ENCODE results near the gene ELP5.

The ELP5 gene

DNA sequence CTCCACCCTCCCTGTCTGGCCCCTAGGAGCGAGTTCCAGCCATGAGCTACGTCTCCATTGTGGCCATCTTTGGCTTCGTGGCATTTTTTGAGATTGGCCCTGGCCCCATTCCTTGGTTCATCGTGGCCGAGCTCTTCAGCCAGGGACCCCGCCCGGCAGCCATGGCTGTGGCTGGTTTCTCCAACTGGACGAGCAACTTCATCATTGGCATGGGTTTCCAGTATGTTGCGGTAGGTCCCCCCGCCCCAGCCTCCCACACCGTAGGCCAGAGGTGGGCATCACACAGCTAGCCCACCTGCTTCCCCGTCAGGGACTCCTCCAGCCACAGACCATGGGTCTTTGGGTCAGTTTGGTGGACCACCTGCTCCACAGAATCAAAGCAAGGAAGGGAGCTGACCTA is 33.7 kb downstream of the ELP5 start:
- Histone ChIP-seq H3K4me3 (ENCODE audit: severe bottlenecking) (no peak overlapping the region), H3K4me1 (ENCODE audit: insufficient read depth, poor library complexity, severe bottlenecking) (no peaks in the 10 kb centered on the region), H3K27me3 (ENCODE audit: insufficient read depth, poor library complexity, severe bottlenecking) (no peaks in the 10 kb centered on the region), H3K27ac (ENCODE audit: poor library complexity, severe bottlenecking) (no peak overlapping the region), H3K9me3 (ENCODE audit: severe bottlenecking) (no peaks in the 10 kb centered on the region), H3K36me3 (ENCODE audit: low read depth) (no peaks in the 10 kb centered on the region)
- ATAC-seq (ENCODE audit: low read depth) (no peak), DNase-seq (ENCODE audit: low spot score) (no peak)
- TF ChIP-seq, protein P1, sequence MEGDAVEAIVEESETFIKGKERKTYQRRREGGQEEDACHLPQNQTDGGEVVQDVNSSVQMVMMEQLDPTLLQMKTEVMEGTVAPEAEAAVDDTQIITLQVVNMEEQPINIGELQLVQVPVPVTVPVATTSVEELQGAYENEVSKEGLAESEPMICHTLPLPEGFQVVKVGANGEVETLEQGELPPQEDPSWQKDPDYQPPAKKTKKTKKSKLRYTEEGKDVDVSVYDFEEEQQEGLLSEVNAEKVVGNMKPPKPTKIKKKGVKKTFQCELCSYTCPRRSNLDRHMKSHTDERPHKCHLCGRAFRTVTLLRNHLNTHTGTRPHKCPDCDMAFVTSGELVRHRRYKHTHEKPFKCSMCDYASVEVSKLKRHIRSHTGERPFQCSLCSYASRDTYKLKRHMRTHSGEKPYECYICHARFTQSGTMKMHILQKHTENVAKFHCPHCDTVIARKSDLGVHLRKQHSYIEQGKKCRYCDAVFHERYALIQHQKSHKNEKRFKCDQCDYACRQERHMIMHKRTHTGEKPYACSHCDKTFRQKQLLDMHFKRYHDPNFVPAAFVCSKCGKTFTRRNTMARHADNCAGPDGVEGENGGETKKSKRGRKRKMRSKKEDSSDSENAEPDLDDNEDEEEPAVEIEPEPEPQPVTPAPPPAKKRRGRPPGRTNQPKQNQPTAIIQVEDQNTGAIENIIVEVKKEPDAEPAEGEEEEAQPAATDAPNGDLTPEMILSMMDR (IDR thresholded peaks at IDR 0.05; ENCODE audit: poor library complexity, severe bottlenecking) = no peak

GRCh38 chr17:7289256-7290032 is 37.4 kb downstream of the ELP5 start:
- Histone ChIP-seq H3K36me3 (ENCODE audit: low read depth) (no peaks in the 10 kb centered on the region), H3K4me1 (ENCODE audit: insufficient read depth, poor library complexity, severe bottlenecking) (peaks cover 7% of the 10 kb centered on the region), H3K4me3 (ENCODE audit: severe bottlenecking) (no peak overlapping the region), H3K27me3 (ENCODE audit: insufficient read depth, poor library complexity, severe bottlenecking) (no peaks in the 10 kb centered on the region), H3K27ac (ENCODE audit: poor library complexity, severe bottlenecking) (no peak overlapping the region), H3K9me3 (ENCODE audit: severe bottlenecking) (no peaks in the 10 kb centered on the region)
- no peak for ATAC-seq (ENCODE audit: low read depth)
- TF ChIP-seq, protein P1 (IDR thresholded peaks at IDR 0.05; ENCODE audit: poor library complexity, severe bottlenecking) = no peak
- no peak for DNase-seq (ENCODE audit: low spot score)

- Histone ChIP-seq H3K27me3 (ENCODE audit: insufficient read depth, poor library complexity, severe bottlenecking) (no peaks in the 10 kb centered on the region), H3K27ac (ENCODE audit: poor library complexity, severe bottlenecking) (no peak overlapping the region)
- no peak for ATAC-seq (ENCODE audit: low read depth)
These were observed 38.2 kb downstream of the ELP5 start for GRCh38 chr17:7290166-7290565.

DNA sequence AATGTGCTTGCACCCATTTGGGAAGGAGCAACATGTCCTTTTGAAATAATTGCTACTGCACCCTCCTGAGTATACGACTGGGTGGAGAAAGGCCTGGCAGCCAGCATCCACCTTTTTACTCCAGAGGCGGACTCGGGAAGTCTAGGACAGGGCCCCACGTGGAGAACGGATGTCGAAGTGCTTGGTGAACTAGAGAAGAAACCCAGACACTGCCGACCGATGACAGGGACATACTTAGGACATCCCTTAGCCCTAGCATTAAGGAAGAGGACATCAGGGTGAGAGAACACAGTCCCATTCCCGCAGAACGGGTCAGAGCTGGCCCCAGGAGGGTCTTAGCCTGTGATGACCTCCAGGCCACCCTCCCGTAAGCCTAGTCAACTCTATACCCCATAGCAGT is 38.7 kb downstream of the ELP5 start:
- H3K9me3 ChIP-seq (ENCODE audit: severe bottlenecking) = no peaks in the 10 kb centered on the region
- no peak for ATAC-seq (ENCODE audit: low read depth)
- TF ChIP-seq, protein P1 (IDR thresholded peaks at IDR 0.05; ENCODE audit: poor library complexity, severe bottlenecking) = no peak
- H3K4me1 ChIP-seq (ENCODE audit: insufficient read depth, poor library complexity, severe bottlenecking) = peaks cover 9% of the 10 kb centered on the region
- H3K4me3 ChIP-seq (ENCODE audit: severe bottlenecking) = no peak overlapping the region
- no peak for DNase-seq (ENCODE audit: low spot score)
- H3K36me3 ChIP-seq (ENCODE audit: low read depth) = no peaks in the 10 kb centered on the region
- H3K27me3 ChIP-seq (ENCODE audit: insufficient read depth, poor library complexity, severe bottlenecking) = no peaks in the 10 kb centered on the region
- no peak overlapping the region for H3K27ac ChIP-seq (ENCODE audit: poor library complexity, severe bottlenecking)

More at GRCh38 chr17:7290166-7290565, 38.2 kb downstream of the ELP5 start:
- Histone ChIP-seq H3K4me3 (ENCODE audit: severe bottlenecking) (no peak overlapping the region), H3K9me3 (ENCODE audit: severe bottlenecking) (no peaks in the 10 kb centered on the region), H3K4me1 (ENCODE audit: insufficient read depth, poor library complexity, severe bottlenecking) (peaks cover 9% of the 10 kb centered on the region), H3K36me3 (ENCODE audit: low read depth) (no peaks in the 10 kb centered on the region)
- DNase-seq (ENCODE audit: low spot score) = no peak
- TF ChIP-seq, protein P1 (IDR thresholded peaks at IDR 0.05; ENCODE audit: poor library complexity, severe bottlenecking) = no peak

DNA sequence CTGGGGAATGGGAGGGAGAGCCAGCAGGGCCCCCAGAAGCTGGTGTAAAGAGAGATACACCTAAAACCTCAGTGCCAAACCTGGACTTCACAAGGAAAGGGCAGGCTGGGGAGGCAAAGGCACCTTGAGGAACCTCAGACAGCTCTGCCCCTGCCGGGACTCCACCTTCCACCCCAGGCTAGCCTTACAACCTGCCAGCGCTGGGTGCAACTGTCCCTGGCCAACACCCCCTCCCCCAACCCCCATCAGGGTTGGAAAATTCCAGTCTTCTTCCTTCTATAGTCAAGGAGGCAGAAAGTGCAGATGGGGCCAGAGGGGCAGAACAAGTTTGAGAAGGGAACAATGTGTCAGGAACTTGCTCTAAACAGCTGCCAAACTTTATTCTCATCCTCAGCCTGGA is 40.2 kb downstream of the ELP5 start:
- H3K36me3 ChIP-seq (ENCODE audit: low read depth) = no peaks in the 10 kb centered on the region
- H3K9me3 ChIP-seq (ENCODE audit: severe bottlenecking) = no peaks in the 10 kb centered on the region
- TF ChIP-seq, protein P1 (IDR thresholded peaks at IDR 0.05; ENCODE audit: poor library complexity, severe bottlenecking) = no peak
- peaks cover 9% of the 10 kb centered on the region for H3K4me1 ChIP-seq (ENCODE audit: insufficient read depth, poor library complexity, severe bottlenecking)
- DNase-seq (ENCODE audit: low spot score) (no peak), ATAC-seq (ENCODE audit: low read depth) (no peak)
- H3K27me3 ChIP-seq (ENCODE audit: insufficient read depth, poor library complexity, severe bottlenecking) = no peaks in the 10 kb centered on the region
- no peak overlapping the region for H3K27ac ChIP-seq (ENCODE audit: poor library complexity, severe bottlenecking)
- H3K4me3 ChIP-seq (ENCODE audit: severe bottlenecking) = no peak overlapping the region
